GM12878 (cell line): ENCODE measurements around the gene ANKRD55. TPM values are rescaled to one million over a fixed set of nuclear protein-coding genes. Genes with fewer than 3 reads are reported as not detected.

ENCODE experiments used
- ATAC-seq: fragments of 200-7000 bp; cut with Tn5 transposase; 3 replicates; pipeline ENCODE4 v1.9.1; 2020; ENCODE audit warnings: mild to moderate bottlenecking, moderate library complexity
- BruUV-seq: library from RNA; stranded (reverse); fragments of 400-500 nt; replicated peaks from 2 replicates; lab custom pipeline; 2021; lab: Mats Ljungman, UMichigan
- CTCF ChIA-PET: fragments of 300-600 bp; sonication (Branson Sonifier 250); formaldehyde crosslinking; extraction: SDS; loops from one replicate; lab custom pipeline; 2021; ENCODE audit warnings: inconsistent platforms; lab: Yijun Ruan, JAX
- POLR2A ChIA-PET: fragments of 350-600 bp; formaldehyde crosslinking; extraction: SDS; loops from one replicate; lab custom pipeline; 2021; ENCODE audit warnings: inconsistent platforms; lab: Charles Lee
- RAD21 ChIA-PET: fragments of 300-600 bp; sonication (Branson Sonifier 250); formaldehyde crosslinking; loops from one replicate; lab custom pipeline; 2023; ENCODE audit warnings: antibody characterized with exemption; ENCODE audit not compliant: unreplicated experiment; lab: Charles Lee
- SMC1A ChIA-PET: fragments of 300-600 bp; sonication (Branson Sonifier 250); formaldehyde crosslinking; loops from one replicate; lab custom pipeline; 2023; ENCODE audit not compliant: unreplicated experiment, uncharacterized antibody; lab: Charles Lee
- DNase-seq: peaks from one replicate; pipeline ENCODE4 v3.0.0-alpha.2; 2011; ENCODE audit warnings: low read depth, low spot score
- FAIRE-seq: peaks from 3 replicates; lab custom pipeline; 2011; peaks lifted over from hg19 to GRCh38; lab: Jason Lieb, UNC
- H2AFZ ChIP-seq: 2 replicates; pipeline ENCODE4 v1.6.0; 2011; ENCODE audit warnings: low read depth, low read length, control low read depth; ENCODE audit not compliant: control insufficient read depth
- H3K27ac ChIP-seq: 2 replicates; pipeline ENCODE4 v1.5.1; 2011; ENCODE audit warnings: control low read depth; ENCODE audit not compliant: control insufficient read depth, insufficient read depth
- H3K27me3 ChIP-seq, 2 experiments: replicated peaks in 1 of 2; 2 replicates each; pipeline versions ENCODE4 v1.6.0 to v1.6.1; 2011; ENCODE audit warnings: low read length in 1 of 2; ENCODE audit not compliant: control insufficient read depth in 2 of 2, insufficient read depth in 2 of 2
- H3K36me3 ChIP-seq, 2 experiments: 2 replicates each; pipeline ENCODE4 v1.5.1; 2011; ENCODE audit warnings: low read length in 1 of 2; ENCODE audit not compliant: control insufficient read depth in 2 of 2, insufficient read depth in 2 of 2
- H3K4me1 ChIP-seq: 2 replicates; pipeline ENCODE4 v1.6.1; 2011; ENCODE audit warnings: mild to moderate bottlenecking, low read length, moderate library complexity, mixed read lengths; ENCODE audit not compliant: control insufficient read depth, insufficient read depth
- H3K4me2 ChIP-seq: 2 replicates; pipeline ENCODE4 v1.6.0; 2011; ENCODE audit warnings: control low read depth; ENCODE audit not compliant: control insufficient read depth, insufficient read depth
- H3K4me3 ChIP-seq: fragments of 200-600 bp; sonication (generic); 2 replicates; pipeline ENCODE4 v1.5.1; 2016
- H3K79me2 ChIP-seq: 2 replicates; pipeline ENCODE4 v1.6.0; 2011; ENCODE audit warnings: low read length; ENCODE audit not compliant: control insufficient read depth, insufficient read depth
- H3K9ac ChIP-seq: 2 replicates; pipeline ENCODE4 v1.8.0; 2011; ENCODE audit warnings: low read length, control low read depth, mixed read lengths; ENCODE audit not compliant: control insufficient read depth, insufficient read depth
- H3K9me3 ChIP-seq: replicated peaks from 3 replicates; pipeline ENCODE4 v1.5.1; 2011; ENCODE audit warnings: mild to moderate bottlenecking, low read length; ENCODE audit not compliant: control insufficient read depth, insufficient read depth
- H4K20me1 ChIP-seq: 2 replicates; pipeline ENCODE4 v1.6.0; 2011; ENCODE audit not compliant: control insufficient read depth, insufficient read depth
- ATF7 ChIP-seq: fragments of 450-650 bp; IDR thresholded peaks from 2 replicates; pipeline ENCODE4 v1.6.1; 2016; ENCODE audit warnings: low read depth, mild to moderate bottlenecking
- CHD4 ChIP-seq: fragments of 200-600 bp; sonication (generic); IDR thresholded peaks from 2 replicates; pipeline ENCODE4 v1.6.1; 2016; ENCODE audit warnings: mild to moderate bottlenecking
- CTCF ChIP-seq, 3 experiments: IDR thresholded peaks in 2 of 3; conservative IDR thresholded peaks in 1 of 3; 2 replicates each; pipeline ENCODE4 v1.5.1; 2011; ENCODE audit warnings: low read depth in 3 of 3, low read length in 3 of 3, mild to moderate bottlenecking in 3 of 3, control low read depth in 2 of 3, moderate library complexity in 2 of 3, inconsistent platforms in 1 of 3, mixed read lengths in 1 of 3; ENCODE audit not compliant: control insufficient read depth in 2 of 3, insufficient read depth in 1 of 3; ENCODE audit errors: extremely low read depth in 1 of 3
- ESRRA ChIP-seq: IDR thresholded peaks from 2 replicates; pipeline ENCODE4 v1.6.1; 2012; ENCODE audit warnings: mild to moderate bottlenecking, low read length, improper control_type of control experiment
- FOS ChIP-seq: IDR thresholded peaks from 3 replicates; pipeline ENCODE4 v1.6.1; 2011; ENCODE audit warnings: borderline replicate concordance; ENCODE audit not compliant: insufficient read length; ENCODE audit errors: extremely low read depth
- JUNB ChIP-seq: IDR thresholded peaks from 2 replicates; pipeline ENCODE4 v1.6.1; 2016; ENCODE audit warnings: antibody characterized with exemption, mild to moderate bottlenecking
- MAX ChIP-seq: IDR thresholded peaks from 2 replicates; pipeline ENCODE4 v1.6.1; 2012; ENCODE audit warnings: low read depth, low read length, improper control_type of control experiment
- MYC ChIP-seq: IDR thresholded peaks from 2 replicates; pipeline ENCODE4 v1.6.1; 2011; ENCODE audit warnings: mild to moderate bottlenecking, low read length, moderate library complexity, inconsistent platforms; ENCODE audit not compliant: insufficient read depth, insufficient replicate concordance, insufficient read length, severe bottlenecking
- RAD21 ChIP-seq: IDR thresholded peaks from 2 replicates; pipeline ENCODE4 v1.6.1; 2011; ENCODE audit warnings: mild to moderate bottlenecking, low read depth, low read length, moderate library complexity; ENCODE audit not compliant: insufficient read depth
- RCOR1 ChIP-seq: conservative IDR thresholded peaks from 2 replicates; pipeline ENCODE4 v1.6.1; 2012; ENCODE audit warnings: low read depth, low read length, improper control_type of control experiment
- RELA ChIP-seq: fragments of 450-650 bp; IDR thresholded peaks from 2 replicates; pipeline ENCODE4 v1.8.0; 2014; ENCODE audit warnings: borderline replicate concordance; ENCODE audit not compliant: partially characterized antibody
- SIX5 ChIP-seq: IDR thresholded peaks from 2 replicates; pipeline ENCODE4 v1.6.1; 2011; ENCODE audit warnings: mild to moderate bottlenecking, low read depth, low read length, moderate library complexity; ENCODE audit not compliant: severe bottlenecking
- SMC3 ChIP-seq: IDR thresholded peaks from 2 replicates; pipeline ENCODE4 v1.6.1; 2011; ENCODE audit warnings: low read length, improper control_type of control experiment, borderline replicate concordance
- TBL1XR1 ChIP-seq: IDR thresholded peaks from 2 replicates; pipeline ENCODE4 v1.6.1; 2012; ENCODE audit warnings: low read depth, low read length, improper control_type of control experiment
- TCF3 ChIP-seq: IDR thresholded peaks from 2 replicates; pipeline ENCODE4 v1.6.1; 2012; ENCODE audit warnings: low read depth, mild to moderate bottlenecking, low read length, borderline replicate concordance; ENCODE audit not compliant: insufficient read depth
- ZBED1 ChIP-seq: IDR thresholded peaks from 2 replicates; pipeline ENCODE4 v1.6.1; 2016; ENCODE audit warnings: borderline replicate concordance
- ZBTB40 ChIP-seq: fragments of 450-650 bp; IDR thresholded peaks from 2 replicates; pipeline ENCODE4 v1.6.1; 2016; ENCODE audit warnings: mild to moderate bottlenecking, moderate library complexity, borderline replicate concordance
- ZNF384 ChIP-seq: IDR thresholded peaks from 2 replicates; pipeline ENCODE4 v1.6.1; 2012; ENCODE audit warnings: low read depth, mild to moderate bottlenecking, low read length, improper control_type of control experiment, borderline replicate concordance
- WGBS: methylation state at CpG from one replicate; pipeline ENCODE4 v1.1.6; 2016; ENCODE audit warnings: low lambda C conversion rate; ENCODE audit not compliant: insufficient replicate concordance, insufficient coverage; ENCODE audit errors: missing lambda C conversion rate; 5-methylcytosine and 5-hydroxymethylcytosine counted together
- in situ Hi-C: fragments of 300-500 bp; cut with MboI; formaldehyde crosslinking; loops from 9 replicates; pipeline ENCODE4 v1.14.3; 2018; ENCODE audit warnings: mixed read lengths
- intact Hi-C: fragments of 100-400 bp; cut with micrococcal nuclease; formaldehyde crosslinking; loops from one replicate; pipeline ENCODE4 v1.14.2; 2022; ENCODE audit not compliant: unreplicated experiment
- polyA plus RNA-seq, 11 experiments: library from polyadenylated mRNA; depleted of rRNA in 4 of 11; unstranded in 6 of 11; stranded (reverse) in 5 of 11; fragments of >200 nt; fragmentation: Nextera tagmentation in 4 of 11; fragmentation: Illumina TruSeq in 1 of 11; extraction: Ambion mirVana in 4 of 11; extraction: Trizol in 1 of 11; gene quantifications; 1 replicate in 1 of 11; 2 replicates in 10 of 11; pipeline versions ENCODE4 v1.2.1 to v1.2.3, GENCODE V29; 2011 to 2016; ENCODE audit warnings: inconsistent platforms in 2 of 11, missing spikeins in 2 of 11, low read depth in 1 of 11
- total RNA-seq, 4 experiments: library from RNA; depleted of rRNA in 3 of 4; stranded (reverse); fragments of >200 nt in 3 of 4; fragmentation: Illumina TruSeq in 1 of 4; extraction: Trizol in 1 of 4; gene quantifications; 2 replicates each; pipeline versions ENCODE4 v1.2.1 to v1.2.3, GENCODE V29; 2013 to 2021

Gene ANKRD55
- total and polyA plus RNA-seq, 10 of the 15 experiments (the other 5 are each of a cell fraction or from before 2014, with no cell fraction given) = 0.04 TPM; not detected in 9

- no peaks in the 10 kb centered on the region for H3K27me3 ChIP-seq
- H3K9ac ChIP-seq = no peak overlapping the region
- in situ Hi-C loops = loop anchor here (5.0 to 10.0 kb wide), 2 partner anchors 567 to 955 kb away; no protein-coding TSS in a partner anchor
- H4K20me1 ChIP-seq = no peaks in the 10 kb centered on the region
- no peaks in the 10 kb centered on the region for H3K4me1 ChIP-seq
- no peak for FAIRE-seq
- CTCF ChIA-PET = interaction anchor here (0.6 to 12.9 kb wide), 43 partner anchors 9 to 1009 kb away, joined by 3 to 296 read pairs (median 5); no protein-coding TSS in a partner anchor
- POLR2A ChIA-PET = interaction anchor here (0.5 to 0.6 kb wide), 3 partner anchors 20 to 636 kb away, joined by 3 to 4 read pairs (median 3); no protein-coding TSS in a partner anchor
- SMC1A ChIA-PET = interaction anchor here (0.6 to 9.0 kb wide), 33 partner anchors 20 to 1027 kb away, joined by 3 to 164 read pairs (median 6); no protein-coding TSS in a partner anchor
- no peaks in the 10 kb centered on the region; the same call in 2 of the 3 replicates for H3K9me3 ChIP-seq
- no peaks in the 10 kb centered on the region for H3K36me3 ChIP-seq
- no TSS peak for BruUV-seq
- 90% methylated on average over 6 of the region's 6 CpGs for WGBS
- H2AFZ ChIP-seq = no peak overlapping the region
- H3K4me2 ChIP-seq = no peak overlapping the region
- intact Hi-C loops = loop anchor here (1.0 to 10.0 kb wide), 10 partner anchors 45 to 952 kb away; partner anchors contain the start of gene MAP3K1
- H3K79me2 ChIP-seq = no peaks in the 10 kb centered on the region
- DNase-seq = peak; percentile 8
- ATAC-seq = peak; percentile 77
- H3K4me3 ChIP-seq = no peak overlapping the region
- H3K27ac ChIP-seq = no peak overlapping the region
- RAD21 ChIA-PET = interaction anchor here (0.6 to 6.1 kb wide), 36 partner anchors 8 to 1028 kb away, joined by 3 to 174 read pairs (median 4); partner anchors contain the start of gene IL6ST
- TF ChIP-seq TBL1XR1 (no peak), RAD21 (peak; percentile 47), RCOR1 (no peak), CTCF (IDR thresholded peaks at IDR 0.05 in 2 of 3, conservative IDR thresholded peaks at IDR 0.05 in 1 of 3; ENCODE audit: control insufficient read depth in 2 of 3, extremely low read depth in 1 of 3, insufficient read depth in 1 of 3, low read depth in 3 of 3, low read length in 3 of 3) (peak in 1 of 3 experiments; percentile 46; a peak in 2 of 6 replicates), ZBTB40 (no peak), RELA (no peak), ZNF384 (no peak), CHD4 (no peak), MYC (no peak), SIX5 (no peak), JUNB (no peak), SMC3 (0 out of 2 replicates have a peak, but pooled peaks have one; percentile 16), ZBED1 (no peak), ESRRA (no peak), TCF3 (no peak), MAX (no peak), ATF7 (no peak), FOS (no peak)
These were observed 36.9 kb upstream of the ANKRD55 start for GRCh38 chr5:56270058-56270457.
